Measurements from ENCODE around the gene NF1.

NF1 gene

DNA sequence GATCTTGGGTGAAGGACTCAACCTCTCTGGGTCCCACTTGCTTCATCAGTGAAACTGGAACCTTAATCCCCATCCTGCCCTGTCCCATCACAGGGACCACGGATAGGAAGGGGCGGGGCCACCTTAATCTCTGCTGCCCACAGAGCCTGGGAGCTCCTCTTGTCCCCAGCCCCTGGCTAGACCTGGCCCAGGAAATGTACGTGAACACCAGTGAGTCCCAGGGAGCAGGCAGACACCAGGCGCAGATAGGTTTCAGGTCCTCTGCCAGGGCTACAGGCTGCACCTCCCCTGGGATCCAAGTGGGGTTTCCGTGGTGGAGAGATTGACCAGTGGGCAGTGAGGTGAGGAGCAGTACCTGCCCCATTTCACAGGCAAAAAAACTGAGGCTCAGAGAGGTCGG lies 317.7 kb downstream of the NF1 start:
- Histone ChIP-seq H3K18ac (ENCODE audit: low read depth in 1 of 2, low read length in 2 of 2) (no peak overlapping the region), H2AFZ (ENCODE audit: low read depth, low read length) (no peak overlapping the region), H3K4me2 (ENCODE audit: low read length, poor library complexity, severe bottlenecking) (no peak overlapping the region), H3K27ac (ENCODE audit: low read length, poor library complexity, severe bottlenecking) (no peak overlapping the region), H3K4me1 (ENCODE audit: control insufficient read depth, insufficient read depth, low read depth, low read length) (no peaks in the 10 kb centered on the region), H3K23ac (ENCODE audit: low read length in 2 of 2) (no peak overlapping the region), H3K79me1 (replicated peaks; ENCODE audit: low read length, poor library complexity, severe bottlenecking) (no peaks in the 10 kb centered on the region), H2BK15ac (ENCODE audit: low read depth, poor library complexity, severe bottlenecking) (no peak overlapping the region), H2BK5ac (ENCODE audit: low read depth, low read length, poor library complexity, severe bottlenecking) (no peak overlapping the region), H3K9me3 (ENCODE audit: control insufficient read depth, low read length) (no peaks in the 10 kb centered on the region), H3K36me3 (ENCODE audit: control insufficient read depth in 1 of 2, insufficient read depth in 2 of 2, low read depth in 1 of 2, low read length in 2 of 2) (no peaks in the 10 kb centered on the region), H4K91ac (ENCODE audit: low read length) (no peak overlapping the region), H3K9ac (ENCODE audit: low read length) (no peak overlapping the region), H3K4me3 (ENCODE audit: insufficient read depth in 1 of 2, low read depth in 1 of 2, low read length in 2 of 2) (no peak overlapping the region), H2BK12ac (ENCODE audit: low read length in 2 of 2) (no peak overlapping the region), H3K4ac (ENCODE audit: low read depth in 1 of 2, low read length in 2 of 2) (no peak overlapping the region), H2BK120ac (ENCODE audit: low read depth, low read length) (no peak overlapping the region), H3K27me3 (ENCODE audit: control insufficient read depth in 1 of 2, insufficient read depth in 1 of 2, low read length in 2 of 2) (peaks cover 54 to 67% of the 10 kb centered on the region in 2 experiments), H3K14ac (ENCODE audit: low read length in 2 of 2) (no peak overlapping the region), H2AK5ac (ENCODE audit: low read length, severe bottlenecking) (no peak overlapping the region), H4K8ac (ENCODE audit: low read length) (no peak overlapping the region)
- WGBS, result 72% methylated on average over 6 of the region's 6 CpGs
- no peak for DNase-seq

GRCh38 chr17:31413081-31413799 lies 318.5 kb downstream of the NF1 start:
- WGBS, result 64% methylated on average over 12 of the region's 15 CpGs

DNA sequence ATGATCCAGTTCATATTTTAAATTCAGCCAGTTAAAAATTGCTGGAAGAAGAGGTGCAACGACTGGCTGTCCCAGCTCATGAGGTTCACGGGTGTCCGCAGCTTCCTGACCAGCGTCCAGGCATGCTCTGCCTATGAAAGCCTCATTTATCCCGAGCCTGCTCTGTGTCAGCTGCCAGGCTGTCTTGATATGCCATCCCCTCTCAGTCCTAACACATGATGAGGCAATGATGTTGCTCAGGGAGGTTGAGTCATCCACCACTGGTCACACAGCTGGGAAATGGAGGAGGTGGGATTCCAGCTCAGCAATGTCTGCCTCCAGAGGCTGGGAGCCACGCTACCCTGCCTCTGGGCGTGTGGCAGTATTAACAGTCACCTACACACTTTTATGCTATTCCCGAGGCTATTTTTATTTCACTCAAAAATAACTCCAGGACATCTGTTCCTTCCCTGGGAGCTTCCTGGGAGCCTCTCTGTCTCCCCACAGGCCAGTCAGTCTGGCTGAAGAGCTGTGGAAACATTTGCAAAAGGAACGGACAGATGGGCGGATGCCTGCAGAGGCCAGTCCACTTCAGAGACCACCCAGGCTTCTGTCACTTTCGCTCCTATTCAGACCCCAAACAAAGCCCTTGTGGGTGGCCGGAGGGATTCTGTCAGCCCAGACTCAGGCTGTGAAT lies 319.2 kb downstream of the NF1 start:
- WGBS, result 67% methylated on average over 12 of the region's 12 CpGs
- no peak overlapping the region for H3K18ac ChIP-seq (ENCODE audit: low read depth in 1 of 2, low read length in 2 of 2)
- H3K36me3 ChIP-seq (ENCODE audit: control insufficient read depth in 1 of 2, insufficient read depth in 2 of 2, low read depth in 1 of 2, low read length in 2 of 2), result no peaks in the 10 kb centered on the region
- H4K8ac ChIP-seq (ENCODE audit: low read length), result no peak overlapping the region
- H2BK5ac ChIP-seq (ENCODE audit: low read depth, low read length, poor library complexity, severe bottlenecking), result no peak overlapping the region
- H3K4me3 ChIP-seq (ENCODE audit: insufficient read depth in 1 of 2, low read depth in 1 of 2, low read length in 2 of 2), result no peak overlapping the region
- no peak overlapping the region for H3K4me2 ChIP-seq (ENCODE audit: low read length, poor library complexity, severe bottlenecking)
- no peak overlapping the region for H2AK5ac ChIP-seq (ENCODE audit: low read length, severe bottlenecking)
- no peak overlapping the region for H3K27ac ChIP-seq (ENCODE audit: low read length, poor library complexity, severe bottlenecking)
- no peaks in the 10 kb centered on the region for H3K9me3 ChIP-seq (ENCODE audit: control insufficient read depth, low read length)
- H3K14ac ChIP-seq (ENCODE audit: low read length in 2 of 2), result no peak overlapping the region
- no peaks in the 10 kb centered on the region for H3K79me1 ChIP-seq (replicated peaks; ENCODE audit: low read length, poor library complexity, severe bottlenecking)
- H3K4me1 ChIP-seq (ENCODE audit: control insufficient read depth, insufficient read depth, low read depth, low read length), result no peaks in the 10 kb centered on the region
- H3K23ac ChIP-seq (ENCODE audit: low read length in 2 of 2), result no peak overlapping the region
- H2AFZ ChIP-seq (ENCODE audit: low read depth, low read length), result no peak overlapping the region
- peak overlapping the region; percentile 11 for H3K9ac ChIP-seq (ENCODE audit: low read length)
- H2BK12ac ChIP-seq (ENCODE audit: low read length in 2 of 2), result no peak overlapping the region
- H3K27me3 ChIP-seq (ENCODE audit: control insufficient read depth in 1 of 2, insufficient read depth in 1 of 2, low read length in 2 of 2), result peaks cover 48 to 61% of the 10 kb centered on the region in 2 experiments
- no peak overlapping the region for H2BK120ac ChIP-seq (ENCODE audit: low read depth, low read length)
- H3K4ac ChIP-seq (ENCODE audit: low read depth in 1 of 2, low read length in 2 of 2), result no peak overlapping the region
- no peak overlapping the region for H4K91ac ChIP-seq (ENCODE audit: low read length)
- peak; percentile 75 for DNase-seq
- no peak overlapping the region for H2BK15ac ChIP-seq (ENCODE audit: low read depth, poor library complexity, severe bottlenecking)

More at GRCh38 chr17:31413081-31413799, 318.5 kb downstream of the NF1 start:
- Histone ChIP-seq H3K36me3 (ENCODE audit: control insufficient read depth in 1 of 2, insufficient read depth in 2 of 2, low read depth in 1 of 2, low read length in 2 of 2) (no peaks in the 10 kb centered on the region), H2AFZ (ENCODE audit: low read depth, low read length) (no peak overlapping the region), H3K27me3 (ENCODE audit: control insufficient read depth in 1 of 2, insufficient read depth in 1 of 2, low read length in 2 of 2) (peaks cover 54 to 66% of the 10 kb centered on the region in 2 experiments), H2BK12ac (ENCODE audit: low read length in 2 of 2) (no peak overlapping the region), H4K8ac (ENCODE audit: low read length) (no peak overlapping the region), H2AK5ac (ENCODE audit: low read length, severe bottlenecking) (no peak overlapping the region), H3K9ac (ENCODE audit: low read length) (peak overlapping the region; percentile 11), H3K23ac (ENCODE audit: low read length in 2 of 2) (no peak overlapping the region), H3K4me3 (ENCODE audit: insufficient read depth in 1 of 2, low read depth in 1 of 2, low read length in 2 of 2) (no peak overlapping the region), H3K9me3 (ENCODE audit: control insufficient read depth, low read length) (no peaks in the 10 kb centered on the region), H3K4me1 (ENCODE audit: control insufficient read depth, insufficient read depth, low read depth, low read length) (no peaks in the 10 kb centered on the region), H4K91ac (ENCODE audit: low read length) (no peak overlapping the region), H2BK120ac (ENCODE audit: low read depth, low read length) (no peak overlapping the region), H3K79me1 (replicated peaks; ENCODE audit: low read length, poor library complexity, severe bottlenecking) (no peaks in the 10 kb centered on the region), H2BK5ac (ENCODE audit: low read depth, low read length, poor library complexity, severe bottlenecking) (no peak overlapping the region), H3K27ac (ENCODE audit: low read length, poor library complexity, severe bottlenecking) (no peak overlapping the region), H3K4me2 (ENCODE audit: low read length, poor library complexity, severe bottlenecking) (no peak overlapping the region), H3K4ac (ENCODE audit: low read depth in 1 of 2, low read length in 2 of 2) (no peak overlapping the region), H3K18ac (ENCODE audit: low read depth in 1 of 2, low read length in 2 of 2) (no peak overlapping the region), H3K14ac (ENCODE audit: low read length in 2 of 2) (no peak overlapping the region), H2BK15ac (ENCODE audit: low read depth, poor library complexity, severe bottlenecking) (no peak overlapping the region)
- DNase-seq, result no peak

DNA sequence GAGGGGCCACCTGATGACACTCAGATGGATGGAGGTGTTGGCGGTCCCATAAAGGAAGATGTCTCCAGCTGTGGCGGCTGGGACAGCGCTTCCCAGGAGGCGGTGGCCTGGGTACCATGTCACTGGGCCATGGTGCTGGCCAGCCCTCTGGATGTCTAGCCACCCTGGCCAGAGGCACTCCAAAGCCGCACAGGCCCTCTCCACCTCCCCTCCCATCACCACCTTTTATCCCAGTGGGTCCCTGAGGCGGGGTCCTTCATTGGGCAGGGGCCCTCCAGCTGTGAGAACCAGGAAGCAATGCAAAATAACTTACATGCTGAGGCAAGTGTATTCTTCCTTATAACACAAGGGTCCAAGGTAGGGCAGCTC lies 319.8 kb downstream of the NF1 start:
- Histone ChIP-seq H2BK5ac (ENCODE audit: low read depth, low read length, poor library complexity, severe bottlenecking) (no peak overlapping the region), H2BK12ac (ENCODE audit: low read length in 2 of 2) (no peak overlapping the region), H3K9me3 (ENCODE audit: control insufficient read depth, low read length) (no peaks in the 10 kb centered on the region), H4K8ac (ENCODE audit: low read length) (no peak overlapping the region), H3K14ac (ENCODE audit: low read length in 2 of 2) (no peak overlapping the region), H2BK120ac (ENCODE audit: low read depth, low read length) (no peak overlapping the region), H3K23ac (ENCODE audit: low read length in 2 of 2) (no peak overlapping the region), H3K4me3 (ENCODE audit: insufficient read depth in 1 of 2, low read depth in 1 of 2, low read length in 2 of 2) (no peak overlapping the region), H3K27me3 (ENCODE audit: control insufficient read depth in 1 of 2, insufficient read depth in 1 of 2, low read length in 2 of 2) (peaks cover 43 to 56% of the 10 kb centered on the region in 2 experiments), H3K4me1 (ENCODE audit: control insufficient read depth, insufficient read depth, low read depth, low read length) (no peaks in the 10 kb centered on the region), H3K4ac (ENCODE audit: low read depth in 1 of 2, low read length in 2 of 2) (no peak overlapping the region), H4K91ac (ENCODE audit: low read length) (no peak overlapping the region), H3K4me2 (ENCODE audit: low read length, poor library complexity, severe bottlenecking) (no peak overlapping the region), H2BK15ac (ENCODE audit: low read depth, poor library complexity, severe bottlenecking) (no peak overlapping the region), H3K18ac (ENCODE audit: low read depth in 1 of 2, low read length in 2 of 2) (no peak overlapping the region), H2AFZ (ENCODE audit: low read depth, low read length) (no peak overlapping the region), H2AK5ac (ENCODE audit: low read length, severe bottlenecking) (no peak overlapping the region), H3K9ac (ENCODE audit: low read length) (no peak overlapping the region), H3K36me3 (ENCODE audit: control insufficient read depth in 1 of 2, insufficient read depth in 2 of 2, low read depth in 1 of 2, low read length in 2 of 2) (no peaks in the 10 kb centered on the region), H3K27ac (ENCODE audit: low read length, poor library complexity, severe bottlenecking) (no peak overlapping the region), H3K79me1 (replicated peaks; ENCODE audit: low read length, poor library complexity, severe bottlenecking) (no peaks in the 10 kb centered on the region)
- WGBS, result 87% methylated on average over 6 of the region's 6 CpGs
- no peak for DNase-seq
